ENCODE measurements around the gene KRTAP10-5. TPM values are rescaled to one million over a fixed set of nuclear protein-coding genes. Genes with fewer than 3 reads are reported as not detected.
"Not testable (repeated sequence)": the region's sequence is repeated elsewhere in the genome, so short reads cannot be mapped to it uniquely, and the experiment has no call there.

Gene KRTAP10-5, protein sequence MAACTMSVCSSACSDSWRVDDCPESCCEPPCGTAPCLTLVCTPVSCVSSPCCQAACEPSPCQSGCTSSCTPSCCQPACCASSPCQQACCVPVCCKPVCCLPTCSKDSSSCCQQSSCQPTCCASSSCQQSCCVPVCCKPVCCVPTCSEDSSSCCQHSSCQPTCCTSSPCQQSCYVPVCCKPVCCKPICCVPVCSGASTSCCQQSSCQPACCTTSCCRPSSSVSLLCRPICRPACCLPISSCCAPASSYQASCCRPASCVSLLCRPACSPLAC
- total RNA-seq: not detected
- long read RNA-seq: 0 reads

DNA sequence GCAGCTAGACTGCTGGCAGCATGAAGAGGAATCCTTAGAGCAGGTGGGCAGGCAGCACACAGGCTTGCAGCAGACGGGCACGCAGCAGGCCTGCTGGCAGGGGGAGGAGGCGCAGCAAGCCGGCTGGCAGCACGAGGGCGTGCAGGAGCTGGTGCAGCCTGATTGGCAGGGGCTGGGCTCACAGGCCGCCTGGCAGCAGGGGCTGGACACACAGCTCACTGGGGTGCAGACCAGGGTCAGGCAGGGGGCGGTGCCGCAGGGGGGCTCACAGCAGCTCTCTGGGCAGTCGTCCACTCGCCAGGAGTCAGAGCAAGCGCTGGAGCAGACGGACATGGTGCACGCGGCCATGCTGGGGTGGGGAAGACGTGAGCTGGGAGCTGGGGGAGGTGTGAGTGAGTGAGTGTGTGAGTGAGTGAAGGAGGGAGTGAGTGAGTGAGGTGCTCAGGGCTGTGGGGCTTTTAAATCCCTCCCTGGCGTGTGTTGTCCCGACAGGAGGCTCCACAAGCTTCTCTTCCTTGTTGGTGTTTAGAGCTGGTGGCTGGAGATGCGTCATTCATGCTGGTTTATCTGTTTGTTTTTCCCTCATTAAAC is at the start of gene KRTAP10-5:
TSS of gene KRTAP10-5 (minus strand) at position 374 of the 591 bp plus-strand sequence. CDS start at position 348, 26 bp downstream.
- peak; percentile 32 for DNase-seq
- not testable (repeated sequence) for H3K4me3 ChIP-seq

DNA sequence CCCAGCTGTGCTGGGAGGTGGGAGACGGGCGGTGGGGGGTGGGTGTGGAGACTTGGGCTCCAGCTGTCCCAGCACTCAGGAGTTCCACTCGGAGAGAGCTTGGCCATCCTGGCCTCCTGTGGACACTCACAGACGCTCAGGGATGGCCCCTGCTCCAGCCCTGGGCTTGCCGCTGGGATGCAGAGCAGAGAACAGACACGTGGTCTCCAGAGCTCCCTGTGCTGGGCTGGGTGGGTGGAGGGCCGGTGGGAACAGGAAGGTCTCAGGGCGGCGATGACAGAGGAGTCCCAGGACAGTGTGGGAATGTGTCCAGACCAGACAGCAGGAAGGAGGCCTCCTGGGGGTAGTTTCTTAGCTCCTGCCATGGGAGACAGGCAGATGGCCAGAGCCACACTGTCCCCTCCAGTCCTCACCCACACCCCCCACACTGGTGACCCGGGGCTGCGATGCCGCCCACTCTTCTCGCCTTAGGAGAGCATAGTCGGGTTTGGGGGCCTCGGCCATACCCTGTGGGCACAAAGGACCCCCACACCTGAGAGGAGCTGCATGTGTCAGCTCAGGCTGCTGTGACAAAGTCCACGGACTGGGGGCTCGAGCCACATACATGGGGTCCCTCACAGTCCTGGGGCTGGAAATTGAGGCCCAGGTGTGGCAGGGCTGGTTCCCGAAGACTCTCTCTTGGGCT is 48.4 kb upstream of the KRTAP10-5 start:
- DNase-seq (no peak), ATAC-seq (peak in 1 of 2 donors; percentile 18)
- Histone ChIP-seq H3K9me3 (peaks cover 14% of the 10 kb centered on the region), H3K27ac (no peak overlapping the region), H3K4me1 (no peaks in the 10 kb centered on the region), H3K4me3 (no peak overlapping the region), H3K36me3 (no peaks in the 10 kb centered on the region), H3K27me3 (ENCODE audit: low read depth) (peaks cover 20% of the 10 kb centered on the region)
- TF ChIP-seq, protein P1, sequence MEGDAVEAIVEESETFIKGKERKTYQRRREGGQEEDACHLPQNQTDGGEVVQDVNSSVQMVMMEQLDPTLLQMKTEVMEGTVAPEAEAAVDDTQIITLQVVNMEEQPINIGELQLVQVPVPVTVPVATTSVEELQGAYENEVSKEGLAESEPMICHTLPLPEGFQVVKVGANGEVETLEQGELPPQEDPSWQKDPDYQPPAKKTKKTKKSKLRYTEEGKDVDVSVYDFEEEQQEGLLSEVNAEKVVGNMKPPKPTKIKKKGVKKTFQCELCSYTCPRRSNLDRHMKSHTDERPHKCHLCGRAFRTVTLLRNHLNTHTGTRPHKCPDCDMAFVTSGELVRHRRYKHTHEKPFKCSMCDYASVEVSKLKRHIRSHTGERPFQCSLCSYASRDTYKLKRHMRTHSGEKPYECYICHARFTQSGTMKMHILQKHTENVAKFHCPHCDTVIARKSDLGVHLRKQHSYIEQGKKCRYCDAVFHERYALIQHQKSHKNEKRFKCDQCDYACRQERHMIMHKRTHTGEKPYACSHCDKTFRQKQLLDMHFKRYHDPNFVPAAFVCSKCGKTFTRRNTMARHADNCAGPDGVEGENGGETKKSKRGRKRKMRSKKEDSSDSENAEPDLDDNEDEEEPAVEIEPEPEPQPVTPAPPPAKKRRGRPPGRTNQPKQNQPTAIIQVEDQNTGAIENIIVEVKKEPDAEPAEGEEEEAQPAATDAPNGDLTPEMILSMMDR (IDR thresholded peaks at IDR 0.05): no peak
- intact Hi-C loops (cut with DNase I): no loop called here

More for the DNA sequence above, at the start of gene KRTAP10-5:
- H3K4me1 ChIP-seq; intact Hi-C loops (cut with DNase I); H3K27me3 ChIP-seq (ENCODE audit: low read depth); H3K27ac ChIP-seq; H3K36me3 ChIP-seq; ATAC-seq: not testable (repeated sequence)
- H3K9me3 ChIP-seq: peaks cover 15% of the 10 kb centered on the region

DNA sequence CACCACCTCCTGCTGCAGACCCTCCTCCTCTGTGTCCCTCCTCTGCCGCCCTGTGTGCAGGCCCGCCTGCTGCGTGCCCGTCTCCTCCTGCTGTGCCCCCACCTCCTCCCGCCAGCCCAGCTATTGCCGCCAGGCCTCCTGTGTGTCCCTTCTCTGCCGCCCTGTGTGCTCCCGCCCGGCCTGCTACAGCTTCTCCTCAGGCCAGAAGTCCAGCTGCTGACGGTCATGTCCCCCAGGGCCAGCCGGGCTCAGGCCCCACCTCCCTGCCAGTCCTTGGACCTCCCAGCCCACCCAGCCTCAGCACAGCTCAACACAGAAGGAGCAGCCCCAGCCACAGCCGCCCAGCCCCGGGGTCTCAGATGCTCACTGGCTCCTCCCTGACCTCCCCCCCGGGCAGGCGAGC is 47.4 kb upstream of the KRTAP10-5 start:
- H3K27ac ChIP-seq; H3K36me3 ChIP-seq; ATAC-seq; DNase-seq; H3K4me3 ChIP-seq; H3K4me1 ChIP-seq; intact Hi-C loops (cut with DNase I): not testable (repeated sequence)
- peaks cover 20% of the 10 kb centered on the region for H3K27me3 ChIP-seq (ENCODE audit: low read depth)
- peaks cover 24% of the 10 kb centered on the region for H3K9me3 ChIP-seq

DNA sequence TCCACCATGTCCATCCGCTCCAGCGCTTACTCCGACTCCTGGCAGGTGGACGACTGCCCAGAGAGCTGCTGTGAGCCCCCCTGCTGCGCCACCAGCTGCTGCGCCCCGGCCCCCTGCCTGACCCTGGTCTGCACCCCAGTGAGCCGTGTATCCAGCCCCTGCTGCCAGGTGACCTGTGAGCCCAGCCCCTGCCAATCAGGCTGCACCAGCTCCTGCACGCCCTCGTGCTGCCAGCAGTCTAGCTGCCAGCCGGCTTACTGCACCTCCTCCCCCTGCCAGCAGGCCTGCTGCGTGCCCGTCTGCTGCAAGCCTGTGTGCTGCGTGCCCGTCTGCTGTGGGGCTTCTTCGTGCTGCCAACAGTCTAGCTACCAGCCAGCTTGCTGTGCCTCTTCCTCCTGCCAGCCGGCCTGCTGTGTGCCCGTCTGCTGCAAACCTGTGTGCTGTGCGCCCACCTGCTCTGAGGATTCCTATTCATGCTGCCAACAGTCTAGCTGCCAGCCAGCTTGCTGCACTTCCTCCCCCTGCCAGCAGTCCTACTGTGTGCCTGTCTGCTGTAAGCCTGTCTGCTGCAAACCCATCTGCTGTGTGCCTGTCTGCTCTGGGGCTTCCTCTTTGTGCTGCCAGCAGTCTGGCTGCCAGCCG is 46.9 kb upstream of the KRTAP10-5 start:
- H3K4me3 ChIP-seq; H3K4me1 ChIP-seq; ATAC-seq; DNase-seq; intact Hi-C loops (cut with DNase I); H3K36me3 ChIP-seq; H3K27ac ChIP-seq: not testable (repeated sequence)
- peaks cover 20% of the 10 kb centered on the region for H3K27me3 ChIP-seq (ENCODE audit: low read depth)
- H3K9me3 ChIP-seq: peaks cover 22% of the 10 kb centered on the region

DNA sequence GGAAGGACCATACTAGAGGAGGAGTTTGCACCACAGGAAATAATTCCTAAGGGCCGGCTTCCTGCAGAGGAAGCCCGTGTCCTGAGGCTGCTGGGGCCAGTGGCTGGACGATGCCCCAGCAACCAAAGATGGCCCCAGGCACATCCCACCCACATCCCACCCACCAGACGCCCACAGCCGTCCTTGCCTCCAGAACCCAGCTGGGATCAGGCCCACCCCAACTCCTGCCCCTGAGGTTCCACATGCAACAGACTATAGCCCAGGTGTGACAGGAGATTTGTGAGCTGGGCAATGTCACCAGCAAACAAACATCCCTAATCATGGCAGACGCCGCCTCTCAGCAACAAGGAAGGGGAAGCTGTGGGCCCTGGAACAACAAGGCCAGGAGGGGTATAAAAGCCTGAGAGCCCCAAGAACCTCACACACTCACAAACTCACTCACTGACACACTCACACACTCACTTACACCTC is 46.3 kb upstream of the KRTAP10-5 start, which contains the start of gene KRTAP10-9:
TSS of gene KRTAP10-9 (plus strand) at position 421 of the 471 bp plus-strand sequence. CDS start 79 bp downstream, outside the sequence.
- no peaks in the 10 kb centered on the region for H3K36me3 ChIP-seq
- TF ChIP-seq, protein P1 (IDR thresholded peaks at IDR 0.05): no peak
- H3K27ac ChIP-seq: no peak within 1 kb of the TSS
- H3K27me3 ChIP-seq (ENCODE audit: low read depth): peaks cover 20% of the 10 kb centered on the region
- DNase-seq (no peak), ATAC-seq (no peak)
- peaks cover 16% of the 10 kb centered on the region for H3K9me3 ChIP-seq
- no peaks in the 10 kb centered on the region for H3K4me1 ChIP-seq
- H3K4me3 ChIP-seq: no peak within 1 kb of the TSS
- intact Hi-C loops (cut with DNase I): no loop called here

DNA sequence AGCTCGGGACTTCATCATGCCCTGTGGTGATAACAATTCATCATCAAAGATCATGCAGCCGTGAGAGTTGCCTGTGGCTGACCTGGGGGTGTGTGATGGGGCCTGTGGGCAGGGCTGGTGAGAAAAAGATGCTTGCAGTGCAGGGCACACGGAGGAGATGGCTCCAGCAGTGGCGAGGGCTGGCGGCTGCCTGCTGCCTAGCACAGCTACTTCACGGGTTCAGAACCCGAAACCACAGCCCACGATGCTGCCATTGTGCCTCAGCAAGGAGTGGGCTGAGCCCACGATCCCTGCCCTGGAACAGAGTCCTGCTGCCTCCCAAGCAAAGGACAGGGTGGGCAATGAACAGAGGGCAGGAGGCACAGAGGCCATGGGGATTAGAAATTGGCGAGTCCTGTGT is 45.9 kb upstream of the KRTAP10-5 start:
- intact Hi-C loops (cut with DNase I): no loop called here
- DNase-seq: no peak
- peaks cover 11% of the 10 kb centered on the region for H3K9me3 ChIP-seq
- H3K4me1 ChIP-seq: no peaks in the 10 kb centered on the region
- TF ChIP-seq, protein P1 (IDR thresholded peaks at IDR 0.05): no peak
- peak in 1 of 2 donors; percentile 43 for ATAC-seq
- no peak overlapping the region for H3K27ac ChIP-seq
- no peak overlapping the region for H3K4me3 ChIP-seq
- H3K36me3 ChIP-seq: no peaks in the 10 kb centered on the region
- H3K27me3 ChIP-seq (ENCODE audit: low read depth): peaks cover 20% of the 10 kb centered on the region
